Measurements from ENCODE around the gene CERS1.
A peak's percentile ranks its signal among the peaks of the same experiment; 100 is the strongest.

CERS1 gene

DNA sequence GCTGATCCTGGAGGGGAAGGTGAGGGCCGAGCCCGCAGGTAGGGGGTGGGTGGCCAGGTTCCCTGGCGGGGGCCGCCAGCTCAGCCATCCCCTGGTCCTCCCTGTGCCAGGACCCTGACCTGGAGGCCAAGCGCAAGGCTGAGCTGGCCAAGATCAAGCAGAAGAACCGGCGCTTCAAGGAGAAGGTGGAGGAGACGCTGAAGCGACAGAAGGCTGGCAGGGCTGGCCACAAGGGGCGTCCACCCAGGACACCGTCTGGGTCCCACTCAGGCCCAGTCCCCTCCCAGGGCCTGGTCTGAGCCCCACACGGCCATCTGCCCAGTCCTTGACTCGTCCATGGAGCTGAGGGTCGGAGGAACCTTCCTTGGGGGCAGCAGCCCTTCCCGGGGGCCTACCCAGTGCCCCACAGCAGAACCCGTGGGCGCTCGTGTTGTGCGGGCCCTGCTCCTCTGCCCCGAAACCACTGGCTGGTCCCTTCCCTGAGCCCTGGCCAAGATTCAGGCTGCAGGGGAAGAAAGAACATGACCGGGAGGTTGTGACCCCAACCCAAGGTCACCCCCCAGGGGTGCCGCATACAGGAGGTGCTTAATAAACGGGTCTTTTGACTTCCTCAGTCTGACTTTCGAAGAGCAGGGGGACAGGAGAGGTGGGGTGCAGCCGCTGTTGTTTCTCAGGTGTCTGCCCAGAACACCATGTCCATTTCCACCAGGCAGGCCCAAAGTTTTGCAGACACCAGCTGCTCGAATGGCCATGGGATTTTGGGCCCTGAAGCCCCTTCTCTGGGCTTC, 32.3 kb upstream of the CERS1 start:
- TF ChIP-seq, protein P1, sequence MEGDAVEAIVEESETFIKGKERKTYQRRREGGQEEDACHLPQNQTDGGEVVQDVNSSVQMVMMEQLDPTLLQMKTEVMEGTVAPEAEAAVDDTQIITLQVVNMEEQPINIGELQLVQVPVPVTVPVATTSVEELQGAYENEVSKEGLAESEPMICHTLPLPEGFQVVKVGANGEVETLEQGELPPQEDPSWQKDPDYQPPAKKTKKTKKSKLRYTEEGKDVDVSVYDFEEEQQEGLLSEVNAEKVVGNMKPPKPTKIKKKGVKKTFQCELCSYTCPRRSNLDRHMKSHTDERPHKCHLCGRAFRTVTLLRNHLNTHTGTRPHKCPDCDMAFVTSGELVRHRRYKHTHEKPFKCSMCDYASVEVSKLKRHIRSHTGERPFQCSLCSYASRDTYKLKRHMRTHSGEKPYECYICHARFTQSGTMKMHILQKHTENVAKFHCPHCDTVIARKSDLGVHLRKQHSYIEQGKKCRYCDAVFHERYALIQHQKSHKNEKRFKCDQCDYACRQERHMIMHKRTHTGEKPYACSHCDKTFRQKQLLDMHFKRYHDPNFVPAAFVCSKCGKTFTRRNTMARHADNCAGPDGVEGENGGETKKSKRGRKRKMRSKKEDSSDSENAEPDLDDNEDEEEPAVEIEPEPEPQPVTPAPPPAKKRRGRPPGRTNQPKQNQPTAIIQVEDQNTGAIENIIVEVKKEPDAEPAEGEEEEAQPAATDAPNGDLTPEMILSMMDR (IDR thresholded peaks at IDR 0.05; ENCODE audit: low read depth, low read length, missing control alignments) = no peak
- H3K4me3 ChIP-seq (replicated peaks; ENCODE audit: low read depth, low read length) = no peak overlapping the region
- no peak for DNase-seq (ENCODE audit: extremely low read depth, low read depth)

DNA sequence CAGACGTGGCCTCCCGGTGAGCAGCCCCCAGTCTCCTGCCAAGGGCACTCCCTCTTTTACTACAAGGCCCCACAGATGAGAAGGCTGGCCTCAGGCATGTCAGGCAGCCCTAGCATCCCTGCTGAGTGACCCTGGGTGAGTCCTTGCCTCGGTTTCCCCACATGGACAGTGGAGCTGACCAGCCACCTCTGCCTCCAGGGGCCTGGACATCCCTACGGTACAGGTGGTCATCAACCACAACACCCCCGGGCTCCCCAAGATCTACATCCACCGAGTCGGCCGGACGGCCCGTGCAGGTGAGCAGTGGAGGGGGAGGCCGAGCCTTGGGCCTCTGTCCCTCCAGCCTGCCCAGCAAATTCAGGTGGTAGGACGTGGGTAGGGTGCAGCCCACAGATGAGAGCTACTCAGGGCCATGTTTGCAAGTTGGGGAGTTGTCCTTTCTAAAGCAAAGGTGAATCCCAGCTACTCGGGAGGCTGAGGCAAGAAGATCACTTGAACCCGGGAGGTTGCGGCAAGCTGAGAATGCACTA, 28.8 kb upstream of the CERS1 start:
- no peak overlapping the region for H3K4me3 ChIP-seq (replicated peaks; ENCODE audit: low read depth, low read length)
- TF ChIP-seq, protein P1 (IDR thresholded peaks at IDR 0.05; ENCODE audit: low read depth, low read length, missing control alignments) = no peak
- DNase-seq (ENCODE audit: extremely low read depth, low read depth) = no peak

DNA sequence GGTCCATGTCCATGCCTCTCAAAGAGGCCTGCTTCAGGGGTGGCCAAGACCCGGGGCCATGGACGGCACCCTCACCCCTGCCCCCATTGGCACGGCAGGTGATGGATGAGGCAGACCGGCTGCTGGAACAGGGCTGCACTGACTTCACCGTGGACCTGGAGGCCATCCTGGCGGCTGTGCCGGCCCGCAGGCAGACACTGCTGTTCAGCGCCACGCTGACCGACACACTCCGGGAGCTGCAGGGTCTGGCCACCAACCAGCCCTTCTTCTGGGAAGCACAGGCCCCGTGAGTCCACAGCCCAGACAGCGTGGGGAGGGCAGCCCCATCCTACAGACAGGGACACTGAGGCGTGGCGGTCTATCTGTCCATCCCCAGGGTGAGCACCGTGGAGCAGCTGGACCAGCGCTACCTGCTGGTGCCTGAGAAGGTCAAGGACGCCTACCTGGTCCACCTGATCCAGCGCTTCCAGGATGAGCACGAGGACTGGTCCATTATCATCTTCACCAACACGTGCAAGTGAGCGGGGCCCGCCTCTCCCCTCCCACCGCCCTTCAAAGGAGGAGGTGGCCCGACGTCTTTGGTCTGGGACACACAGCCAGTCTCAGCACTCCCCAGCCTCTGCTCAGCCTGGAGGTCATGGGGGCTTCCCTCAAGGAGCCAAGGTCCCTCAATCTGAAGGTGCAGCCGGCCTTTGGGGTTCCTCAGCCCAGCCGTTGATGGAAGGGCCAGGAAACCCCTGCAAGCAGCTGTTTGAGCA, 26.4 kb upstream of the CERS1 start:
- DNase-seq (ENCODE audit: extremely low read depth, low read depth) = no peak
- TF ChIP-seq, protein P1 (IDR thresholded peaks at IDR 0.05; ENCODE audit: low read depth, low read length, missing control alignments) = no peak
- no peak overlapping the region for H3K4me3 ChIP-seq (replicated peaks; ENCODE audit: low read depth, low read length)

DNA sequence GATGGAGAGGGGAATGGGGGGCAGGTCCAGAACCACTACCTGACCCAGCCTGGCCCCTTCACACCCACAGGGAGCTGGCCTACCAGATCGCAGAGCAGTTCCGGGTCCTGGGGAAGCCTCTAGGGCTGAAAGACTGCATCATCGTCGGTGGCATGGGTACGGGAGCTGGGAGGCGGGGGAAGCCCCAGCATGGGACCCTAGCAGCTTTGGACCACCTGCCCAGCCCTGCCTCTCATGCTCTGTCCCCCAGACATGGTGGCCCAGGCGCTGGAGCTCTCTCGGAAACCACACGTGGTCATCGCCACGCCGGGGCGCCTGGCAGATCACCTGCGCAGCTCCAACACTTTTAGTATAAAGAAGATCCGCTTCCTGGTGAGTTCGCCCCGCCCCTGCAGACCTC, 25.6 kb upstream of the CERS1 start:
- TF ChIP-seq, protein P1 (IDR thresholded peaks at IDR 0.05; ENCODE audit: low read depth, low read length, missing control alignments) = no peak
- DNase-seq (ENCODE audit: extremely low read depth, low read depth) = no peak
- no peak overlapping the region for H3K4me3 ChIP-seq (replicated peaks; ENCODE audit: low read depth, low read length)

DNA sequence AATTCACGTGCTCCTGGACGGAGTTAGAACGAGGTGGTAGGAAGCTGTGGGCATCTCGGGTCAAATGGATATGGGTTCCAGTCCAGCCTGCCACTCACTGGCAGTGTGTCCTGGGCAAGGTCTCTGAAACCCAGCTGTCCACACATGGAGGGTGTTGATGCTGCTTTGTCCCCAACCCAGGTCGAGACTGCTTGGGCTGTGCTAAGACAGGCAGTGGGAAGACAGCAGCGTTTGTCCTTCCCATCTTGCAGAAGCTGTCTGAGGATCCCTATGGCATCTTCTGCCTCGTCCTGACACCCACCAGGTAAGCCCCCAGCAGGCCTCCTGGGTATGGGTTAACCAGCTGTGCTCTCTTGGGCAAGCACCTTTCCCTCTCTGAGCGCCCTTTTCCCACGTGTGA, 24.4 kb upstream of the CERS1 start:
- TF ChIP-seq, protein P1 (IDR thresholded peaks at IDR 0.05; ENCODE audit: low read depth, low read length, missing control alignments) = no peak
- peak overlapping the region; percentile 97 for H3K4me3 ChIP-seq (replicated peaks; ENCODE audit: low read depth, low read length)
- DNase-seq (ENCODE audit: extremely low read depth, low read depth) = no peak

DNA sequence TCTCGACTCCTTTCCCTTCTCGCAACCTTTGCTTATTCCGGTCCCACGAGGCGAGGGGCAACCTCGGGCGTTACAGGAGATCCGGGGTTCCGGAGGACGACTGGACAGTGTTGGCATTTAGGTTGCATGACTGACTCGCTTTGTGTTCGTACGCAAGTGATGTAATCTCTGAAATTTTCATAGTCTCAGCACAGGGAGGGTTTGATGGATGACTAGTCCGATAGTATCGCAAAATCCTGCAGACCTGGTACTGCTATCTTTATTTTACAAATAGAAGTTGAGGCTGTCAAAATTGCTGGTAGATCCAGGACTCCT, 23.9 kb upstream of the CERS1 start:
- peak overlapping the region; percentile 97 for H3K4me3 ChIP-seq (replicated peaks; ENCODE audit: low read depth, low read length)
- no peak for DNase-seq (ENCODE audit: extremely low read depth, low read depth)
- TF ChIP-seq, protein P1 (IDR thresholded peaks at IDR 0.05; ENCODE audit: low read depth, low read length, missing control alignments) = no peak
